ENCODE data around the gene COX17. TPM values are rescaled to one million over a fixed set of nuclear protein-coding genes. Genes with fewer than 3 reads are reported as not detected.

Gene COX17
- total and polyA plus RNA-seq, 9 of the 15 experiments (the other 6 are each of a cell fraction or from before 2014, with no cell fraction given) = 29.1 to 167 (median 60.6) TPM

DNA sequence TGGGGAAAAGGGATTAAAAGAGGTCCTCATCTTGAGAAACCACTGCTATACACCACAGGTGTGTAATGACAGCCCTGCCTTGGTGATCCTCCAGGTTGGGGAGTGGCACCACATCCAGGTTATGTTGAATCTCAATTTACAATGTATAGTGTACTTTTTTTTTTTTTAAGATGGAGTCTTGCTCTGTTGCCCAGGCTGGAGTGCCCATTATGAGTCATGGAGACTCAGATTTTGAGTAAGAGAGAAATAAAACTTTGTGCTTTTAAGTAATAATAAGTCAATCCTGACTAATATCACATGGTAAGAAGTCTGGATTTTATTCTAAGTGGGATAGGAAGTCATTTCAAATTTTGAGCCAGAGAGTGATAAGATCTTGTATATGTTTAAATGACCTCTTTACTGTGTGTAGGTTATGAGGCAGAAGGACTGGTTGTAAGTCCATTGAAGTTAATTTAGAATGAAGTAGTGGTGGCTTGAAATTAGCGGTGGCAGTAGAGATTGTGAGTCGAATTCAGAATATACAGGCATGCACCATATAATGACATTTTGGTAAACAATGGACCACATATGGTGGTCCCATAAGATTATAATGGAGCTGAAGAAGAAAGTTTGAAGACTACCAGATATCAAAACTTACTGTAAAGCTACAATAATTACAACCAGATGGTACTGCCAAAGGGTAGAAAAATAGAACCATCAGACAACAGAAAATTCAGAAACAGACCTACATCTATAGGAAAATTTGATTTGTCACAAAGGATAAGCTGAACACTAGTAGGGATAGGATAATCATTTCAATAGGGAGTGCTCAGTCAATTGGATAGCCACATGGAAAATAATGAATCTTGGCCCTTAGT is 37.5 kb downstream of the COX17 start (continued):
- TF ChIP-seq, protein P1, sequence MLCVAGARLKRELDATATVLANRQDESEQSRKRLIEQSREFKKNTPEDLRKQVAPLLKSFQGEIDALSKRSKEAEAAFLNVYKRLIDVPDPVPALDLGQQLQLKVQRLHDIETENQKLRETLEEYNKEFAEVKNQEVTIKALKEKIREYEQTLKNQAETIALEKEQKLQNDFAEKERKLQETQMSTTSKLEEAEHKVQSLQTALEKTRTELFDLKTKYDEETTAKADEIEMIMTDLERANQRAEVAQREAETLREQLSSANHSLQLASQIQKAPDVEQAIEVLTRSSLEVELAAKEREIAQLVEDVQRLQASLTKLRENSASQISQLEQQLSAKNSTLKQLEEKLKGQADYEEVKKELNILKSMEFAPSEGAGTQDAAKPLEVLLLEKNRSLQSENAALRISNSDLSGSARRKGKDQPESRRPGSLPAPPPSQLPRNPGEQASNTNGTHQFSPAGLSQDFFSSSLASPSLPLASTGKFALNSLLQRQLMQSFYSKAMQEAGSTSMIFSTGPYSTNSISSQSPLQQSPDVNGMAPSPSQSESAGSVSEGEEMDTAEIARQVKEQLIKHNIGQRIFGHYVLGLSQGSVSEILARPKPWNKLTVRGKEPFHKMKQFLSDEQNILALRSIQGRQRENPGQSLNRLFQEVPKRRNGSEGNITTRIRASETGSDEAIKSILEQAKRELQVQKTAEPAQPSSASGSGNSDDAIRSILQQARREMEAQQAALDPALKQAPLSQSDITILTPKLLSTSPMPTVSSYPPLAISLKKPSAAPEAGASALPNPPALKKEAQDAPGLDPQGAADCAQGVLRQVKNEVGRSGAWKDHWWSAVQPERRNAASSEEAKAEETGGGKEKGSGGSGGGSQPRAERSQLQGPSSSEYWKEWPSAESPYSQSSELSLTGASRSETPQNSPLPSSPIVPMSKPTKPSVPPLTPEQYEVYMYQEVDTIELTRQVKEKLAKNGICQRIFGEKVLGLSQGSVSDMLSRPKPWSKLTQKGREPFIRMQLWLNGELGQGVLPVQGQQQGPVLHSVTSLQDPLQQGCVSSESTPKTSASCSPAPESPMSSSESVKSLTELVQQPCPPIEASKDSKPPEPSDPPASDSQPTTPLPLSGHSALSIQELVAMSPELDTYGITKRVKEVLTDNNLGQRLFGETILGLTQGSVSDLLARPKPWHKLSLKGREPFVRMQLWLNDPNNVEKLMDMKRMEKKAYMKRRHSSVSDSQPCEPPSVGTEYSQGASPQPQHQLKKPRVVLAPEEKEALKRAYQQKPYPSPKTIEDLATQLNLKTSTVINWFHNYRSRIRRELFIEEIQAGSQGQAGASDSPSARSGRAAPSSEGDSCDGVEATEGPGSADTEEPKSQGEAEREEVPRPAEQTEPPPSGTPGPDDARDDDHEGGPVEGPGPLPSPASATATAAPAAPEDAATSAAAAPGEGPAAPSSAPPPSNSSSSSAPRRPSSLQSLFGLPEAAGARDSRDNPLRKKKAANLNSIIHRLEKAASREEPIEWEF (CRISPR knock-in tag; IDR thresholded peaks at IDR 0.05) = no peak
- TF ChIP-seq NR2C1 (IDR thresholded peaks at IDR 0.05) (no peak), NR2C1 (tag; IDR thresholded peaks at IDR 0.05) (peak; percentile 26; the same call in 1 of the 2 replicates), ESRRB (CRISPR knock-in tag; IDR thresholded peaks at IDR 0.05; ENCODE audit: borderline replicate concordance) (no peak), NR4A1 (CRISPR knock-in tag; IDR thresholded peaks at IDR 0.05) (no peak), NR4A1 (tag; IDR thresholded peaks at IDR 0.05) (peak; percentile 72; the same call in 1 of the 2 replicates), HDAC6 (IDR thresholded peaks at IDR 0.05; ENCODE audit: low read depth, low read length) (no peak), NR3C1 (CRISPR knock-in tag; IDR thresholded peaks at IDR 0.05) (no peak), GABPA (tag; conservative IDR thresholded peaks at IDR 0.05; ENCODE audit: low read depth) (0 out of 2 replicates have a peak, but pooled peaks have one; percentile 8), CCAR2 (IDR thresholded peaks at IDR 0.05; ENCODE audit: low read depth, low read length) (no peak), PCBP1 (IDR thresholded peaks at IDR 0.05; ENCODE audit: low read depth, low read length, poor library complexity, severe bottlenecking) (no peak), MCM7 (IDR thresholded peaks at IDR 0.05) (no peak), GTF2E2 (tag; IDR thresholded peaks at IDR 0.05) (0 out of 2 replicates have a peak, but pooled peaks have one; percentile 49)
- TF ChIP-seq, protein P2, sequence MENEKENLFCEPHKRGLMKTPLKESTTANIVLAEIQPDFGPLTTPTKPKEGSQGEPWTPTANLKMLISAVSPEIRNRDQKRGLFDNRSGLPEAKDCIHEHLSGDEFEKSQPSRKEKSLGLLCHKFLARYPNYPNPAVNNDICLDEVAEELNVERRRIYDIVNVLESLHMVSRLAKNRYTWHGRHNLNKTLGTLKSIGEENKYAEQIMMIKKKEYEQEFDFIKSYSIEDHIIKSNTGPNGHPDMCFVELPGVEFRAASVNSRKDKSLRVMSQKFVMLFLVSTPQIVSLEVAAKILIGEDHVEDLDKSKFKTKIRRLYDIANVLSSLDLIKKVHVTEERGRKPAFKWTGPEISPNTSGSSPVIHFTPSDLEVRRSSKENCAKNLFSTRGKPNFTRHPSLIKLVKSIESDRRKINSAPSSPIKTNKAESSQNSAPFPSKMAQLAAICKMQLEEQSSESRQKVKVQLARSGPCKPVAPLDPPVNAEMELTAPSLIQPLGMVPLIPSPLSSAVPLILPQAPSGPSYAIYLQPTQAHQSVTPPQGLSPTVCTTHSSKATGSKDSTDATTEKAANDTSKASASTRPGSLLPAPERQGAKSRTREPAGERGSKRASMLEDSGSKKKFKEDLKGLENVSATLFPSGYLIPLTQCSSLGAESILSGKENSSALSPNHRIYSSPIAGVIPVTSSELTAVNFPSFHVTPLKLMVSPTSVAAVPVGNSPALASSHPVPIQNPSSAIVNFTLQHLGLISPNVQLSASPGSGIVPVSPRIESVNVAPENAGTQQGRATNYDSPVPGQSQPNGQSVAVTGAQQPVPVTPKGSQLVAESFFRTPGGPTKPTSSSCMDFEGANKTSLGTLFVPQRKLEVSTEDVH (IDR thresholded peaks at IDR 0.05; ENCODE audit: low read depth, partially characterized antibody) = no peak
- TF ChIP-seq, protein P3, sequence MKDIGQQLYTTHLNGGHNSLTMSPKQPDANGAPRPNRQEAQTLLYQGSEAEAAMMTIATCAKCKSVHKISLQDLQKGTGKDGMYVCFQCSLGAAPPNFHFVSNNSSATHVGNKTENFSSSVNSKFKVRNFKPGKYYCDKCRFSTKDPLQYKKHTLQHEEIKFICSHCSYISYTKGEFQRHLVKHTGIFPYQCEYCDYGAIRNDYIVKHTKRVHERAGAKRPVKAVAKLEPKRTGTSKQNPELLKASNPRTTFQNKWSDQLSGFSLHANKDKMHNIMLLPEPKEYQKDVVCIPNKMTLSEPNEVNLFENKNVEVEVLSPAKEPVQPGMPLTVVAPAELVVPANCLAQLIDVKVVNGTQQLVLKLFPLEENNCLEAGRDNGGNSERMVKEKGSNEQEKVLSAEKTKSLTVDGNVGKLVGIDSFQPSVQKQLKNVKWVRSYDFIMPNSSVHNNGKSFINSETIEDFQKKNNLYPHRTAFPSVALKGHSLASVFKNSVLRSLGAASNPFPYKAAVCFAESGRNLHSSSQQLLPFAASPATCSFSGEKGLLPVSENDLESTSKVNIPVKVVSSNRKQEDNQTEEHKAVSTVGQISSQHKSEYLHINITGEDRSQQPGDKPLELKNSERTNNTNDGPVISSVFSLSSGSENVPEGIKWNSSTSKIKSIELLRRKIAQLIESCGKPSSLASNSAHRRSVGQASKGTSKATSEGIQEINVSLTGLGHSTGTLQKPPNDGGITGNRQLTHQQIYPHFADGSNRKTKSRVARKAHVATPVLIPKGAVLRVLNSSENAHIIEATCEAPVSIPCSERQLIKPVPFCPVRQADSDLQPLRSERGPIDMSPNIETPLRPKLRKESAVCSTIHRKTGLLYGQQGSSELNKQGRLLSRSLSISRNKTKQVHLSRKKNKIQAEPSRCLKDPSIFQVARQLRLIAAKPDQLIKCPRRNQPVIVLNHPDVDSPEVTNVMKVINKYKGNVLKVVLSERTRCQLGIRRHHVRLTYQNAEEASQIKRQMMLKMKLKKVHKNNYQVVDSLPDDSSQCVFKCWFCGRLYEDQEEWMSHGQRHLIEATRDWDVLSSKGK (CRISPR knock-in tag; IDR thresholded peaks at IDR 0.05) = no peak
